Lung (tissue), 12 donors: ENCODE data around the gene FOXN3. TPM values are rescaled to one million over a fixed set of nuclear protein-coding genes. Genes with fewer than 3 reads are reported as not detected.
A peak's percentile ranks its signal among the peaks of the same experiment; 100 is the strongest.

Source experiments
- ATAC-seq: fragments of 200-7000 bp; cut with Tn5 transposase; one replicate; pipeline ENCODE4 v1.9.1; 2020; ENCODE audit warnings: moderate number of reproducible peaks; ENCODE audit not compliant: insufficient read depth, low FRiP score
- DNase-seq, 3 donors: peaks; one replicate each; pipeline ENCODE4 v3.0.0-alpha.2; 2013 to 2017
- H3K27ac ChIP-seq, 2 donors: one replicate each; pipeline ENCODE4 v1.5.1; 2013; ENCODE audit warnings: mild to moderate bottlenecking in 2 of 2, moderate library complexity in 2 of 2, control low read depth in 1 of 2, inconsistent platforms in 1 of 2, low read depth in 1 of 2, low read length in 1 of 2
- H3K27me3 ChIP-seq, 3 donors: one replicate each; pipeline ENCODE4 v1.5.1; 2013; ENCODE audit warnings: low read length in 2 of 3; ENCODE audit not compliant: control insufficient read depth in 3 of 3, insufficient read depth in 3 of 3
- H3K36me3 ChIP-seq, 4 donors: one replicate each; pipeline ENCODE4 v1.5.1; 2013; ENCODE audit warnings: low read length in 4 of 4, mild to moderate bottlenecking in 1 of 4, moderate library complexity in 1 of 4; ENCODE audit not compliant: control insufficient read depth in 4 of 4, insufficient read depth in 4 of 4
- H3K4me1 ChIP-seq, 5 donors: one replicate each; pipeline ENCODE4 v1.5.1; 2013; ENCODE audit warnings: low read length in 5 of 5, mild to moderate bottlenecking in 2 of 5, moderate library complexity in 1 of 5; ENCODE audit not compliant: control insufficient read depth in 5 of 5, insufficient read depth in 5 of 5
- H3K4me3 ChIP-seq: one replicate; pipeline ENCODE4 v1.5.1; 2013; ENCODE audit warnings: mild to moderate bottlenecking, control low read depth, moderate library complexity
- H3K9ac ChIP-seq, 2 donors: one replicate each; pipeline ENCODE4 v1.5.1; 2013; ENCODE audit warnings: low read length in 2 of 2, control low read depth in 1 of 2; ENCODE audit not compliant: insufficient read depth in 1 of 2
- H3K9me3 ChIP-seq, 4 donors: one replicate each; pipeline ENCODE4 v1.5.1; 2013; ENCODE audit warnings: low read length in 3 of 4, mild to moderate bottlenecking in 1 of 4, moderate library complexity in 1 of 4; ENCODE audit not compliant: control insufficient read depth in 4 of 4, insufficient read depth in 3 of 4
- CTCF ChIP-seq: IDR thresholded peaks from 2 replicates; pipeline ENCODE4 v1.5.1; 2012; ENCODE audit warnings: mild to moderate bottlenecking; ENCODE audit errors: control extremely low read depth, extremely low read depth
- WGBS, 2 donors: extraction: QIAGEN DNeasy Blood & Tissue Kit; methylation state at CpG; one replicate each; pipeline ENCODE4 v1.1.7; 2013; 5-methylcytosine and 5-hydroxymethylcytosine counted together
- polyA plus RNA-seq, 2 donors: library from polyadenylated mRNA; stranded (reverse); fragments of 200-250 nt; gene quantifications; one replicate each; pipeline ENCODE4 v1.2.1, GENCODE V29; 2013
- total RNA-seq, 2 donors: library from RNA; depleted of rRNA in 1 of 2; stranded (reverse); fragments of >200 nt in 1 of 2; gene quantifications; one replicate each; pipeline ENCODE4 v1.2.1, GENCODE V29; 2014 to 2021
- donor health status: control.
- donor health status: control.
- donor health status: Bipolar disorder and iron deficiency.
- donor health status: healthy.
- donor health status: DM: yes; HTN: yes; CAD: no.

Gene FOXN3
- total and polyA plus RNA-seq, 4 donors: 12.7 to 69.7 (median 34.9) TPM

DNA sequence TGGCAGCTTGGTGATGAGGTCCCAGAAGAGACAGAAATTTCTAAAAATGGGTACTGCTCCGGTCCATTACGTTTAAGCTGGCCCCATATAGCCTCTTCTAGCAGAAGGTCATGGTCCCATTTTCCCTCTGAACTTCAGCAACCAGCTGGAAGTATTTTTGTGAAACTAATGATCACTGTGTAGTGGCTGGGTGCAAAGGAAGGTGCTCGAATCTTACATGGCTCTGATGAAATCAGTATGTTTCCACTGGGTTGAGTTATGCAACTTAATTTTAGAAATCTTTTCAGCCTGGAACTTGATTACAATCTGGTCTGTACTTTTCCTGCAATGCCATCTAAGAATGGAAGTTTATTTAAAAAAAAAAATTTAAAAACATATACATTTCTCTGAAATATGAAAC lies 228.5 kb downstream of the FOXN3 start:
- H3K27ac ChIP-seq: no peak overlapping the region
- H3K4me3 ChIP-seq: no peak overlapping the region
- DNase-seq (no peak), ATAC-seq (no peak)
- peaks cover 0 to 7% (median 0%) of the 10 kb centered on the region in 4 donors for H3K36me3 ChIP-seq
- H3K4me1 ChIP-seq: peaks cover 0 to 25% (median 19%) of the 10 kb centered on the region in 5 donors
- no peaks in the 10 kb centered on the region for H3K9me3 ChIP-seq
- H3K27me3 ChIP-seq: no peaks in the 10 kb centered on the region
- no peak for TF ChIP-seq CTCF
- H3K9ac ChIP-seq: no peak overlapping the region
- 67 to 78% methylated on average over 3 of the region's 3 CpGs for WGBS, 2 donors

GRCh38 chr14:89187501-89187900 lies 229.5 kb downstream of the FOXN3 start:
- peaks cover 0 to 7% (median 0%) of the 10 kb centered on the region in 4 donors for H3K36me3 ChIP-seq
- H3K9ac ChIP-seq: no peak overlapping the region
- H3K4me1 ChIP-seq: peaks cover 0 to 25% (median 19%) of the 10 kb centered on the region in 5 donors
- ATAC-seq: no peak
- H3K27ac ChIP-seq: no peak overlapping the region
- TF ChIP-seq CTCF: no peak
- 66 to 85% methylated on average over 6 of the region's 6 CpGs for WGBS, 2 donors
- H3K4me3 ChIP-seq: no peak overlapping the region
- no peaks in the 10 kb centered on the region for H3K9me3 ChIP-seq
- DNase-seq: no peak
- no peaks in the 10 kb centered on the region for H3K27me3 ChIP-seq

DNA sequence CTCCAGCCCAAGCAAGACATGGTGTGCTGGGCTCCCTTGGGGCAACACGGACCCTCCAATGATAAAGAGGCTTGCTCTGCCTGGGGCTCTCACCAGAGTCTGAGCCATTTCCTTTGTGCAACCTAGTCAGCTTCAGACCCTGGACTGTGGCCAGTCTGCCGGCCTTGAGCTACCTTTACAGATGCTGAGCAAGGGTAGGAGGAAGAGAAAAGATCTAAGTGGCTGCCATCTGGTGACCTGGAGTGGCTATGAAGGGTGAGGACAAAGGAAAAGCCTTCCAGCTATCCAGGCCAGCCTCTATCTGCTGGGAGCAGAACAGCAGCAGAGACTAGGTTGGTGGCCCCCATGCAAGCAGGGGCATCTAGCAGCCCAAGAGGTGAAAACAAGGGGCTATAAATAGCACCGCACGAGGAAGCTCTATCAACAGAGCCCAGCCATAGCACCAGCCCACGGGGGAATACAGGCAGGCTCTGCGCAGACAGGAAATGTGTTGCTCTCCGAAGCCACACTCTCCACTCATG lies 230.1 kb downstream of the FOXN3 start:
- ATAC-seq: no peak
- H3K4me1 ChIP-seq: peaks cover 0 to 25% (median 19%) of the 10 kb centered on the region in 5 donors
- TF ChIP-seq CTCF: no peak
- no peaks in the 10 kb centered on the region for H3K9me3 ChIP-seq
- H3K27me3 ChIP-seq: no peaks in the 10 kb centered on the region
- H3K36me3 ChIP-seq: peaks cover 0 to 7% (median 0%) of the 10 kb centered on the region in 4 donors
- no peak overlapping the region for H3K4me3 ChIP-seq
- DNase-seq: no peak
- H3K9ac ChIP-seq: no peak overlapping the region
- WGBS, 2 donors: 49 to 74% methylated on average over 7 of the region's 7 CpGs
- H3K27ac ChIP-seq: peak overlapping the region in 1 of 2 donors; percentile 21
